ENCODE data around the gene FBRSL1.

GRCh38 chr12:132493482-132494178 is 3.7 kb downstream of the FBRSL1 start:
- TF ChIP-seq REST (IDR thresholded peaks at IDR 0.05; ENCODE audit: insufficient read depth in 1 of 2, low read depth in 2 of 2, low read length in 2 of 2) (no peak), POLR2AphosphoS5 (IDR thresholded peaks at IDR 0.05; ENCODE audit: low read depth, low read length) (no peak), TAF1 (IDR thresholded peaks at IDR 0.05; ENCODE audit: borderline replicate concordance, insufficient read depth, low read length) (no peak)

Data from PFSK-1 (cell line).